A673 (cell line): ENCODE results near the gene EFNA3.

Experiments used
- CTCF ChIP-seq: fragments of 300-800, 200-600 bp; sonication (generic); conservative IDR thresholded peaks from 2 replicates; pipeline ENCODE4 v1.5.1; 2017; ENCODE audit warnings: low read depth, mild to moderate bottlenecking, antibody characterized with exemption, low read length, moderate library complexity, mixed read lengths
- EZH2 ChIP-seq: fragments of 200-600 bp; sonication (generic); IDR thresholded peaks from 2 replicates; pipeline ENCODE4 v1.6.1; 2017; ENCODE audit warnings: borderline replicate concordance, low read depth, mild to moderate bottlenecking, mixed read lengths, antibody characterized with exemption, low read length; ENCODE audit not compliant: poor library complexity, severe bottlenecking

- TF ChIP-seq CTCF: peak; percentile 95
- TF ChIP-seq EZH2: no peak
Measured at GRCh38 chr1:155084722-155085503, 6.3 kb downstream of the EFNA3 start.
